AG04449 (cell line): ENCODE measurements around the gene SLC35D2.
"Not testable (repeated sequence)": the region's sequence is repeated elsewhere in the genome, so short reads cannot be mapped to it uniquely, and the experiment has no call there.

Experiments used
- CTCF ChIA-PET: fragments of 350-600 bp; formaldehyde crosslinking; extraction: SDS; loops from one replicate; lab custom pipeline; 2021; ENCODE audit warnings: antibody characterized with exemption; lab: Yijun Ruan, JAX
- POLR2A ChIA-PET: fragments of 400-600, 350-600 bp; formaldehyde crosslinking; extraction: SDS; loops from one replicate; lab custom pipeline; 2020; ENCODE audit warnings: antibody characterized with exemption, inconsistent platforms; lab: Yijun Ruan, JAX
- DNase-seq: peaks from one replicate; pipeline ENCODE4 v3.0.0-alpha.2; 2010; ENCODE audit warnings: low read depth, low spot score
- H3K4me3 ChIP-seq: 2 replicates; pipeline ENCODE4 v1.5.1; 2011; ENCODE audit warnings: low read depth, mild to moderate bottlenecking, control low read depth, low read length
- TF ChIP-seq, protein P1 (sequence below): IDR thresholded peaks from one replicate; pipeline ENCODE4 v1.5.1; 2011; ENCODE audit warnings: mild to moderate bottlenecking, moderate library complexity, low read length, control low read depth, inconsistent platforms; ENCODE audit not compliant: insufficient read depth; ENCODE audit errors: missing control alignments

The SLC35D2 gene

DNA sequence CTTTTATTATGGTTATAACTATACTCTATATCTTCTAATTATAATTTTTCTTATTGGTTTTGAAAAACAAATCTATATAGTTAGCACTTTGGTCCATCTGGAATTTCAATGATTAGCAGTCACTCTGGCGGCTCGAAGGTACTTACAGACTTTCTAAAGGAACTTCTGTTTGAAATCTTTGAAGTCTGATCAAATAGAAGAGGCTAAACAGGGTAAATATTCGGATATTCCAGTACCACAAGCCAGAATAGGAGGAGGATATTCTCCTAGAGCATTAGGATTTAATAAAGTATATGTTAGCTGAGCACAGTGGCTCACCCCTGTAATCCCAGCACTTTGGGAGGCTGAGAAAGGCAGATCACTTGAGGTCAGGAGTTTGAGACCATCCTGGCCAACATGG, 42.8 kb downstream of the SLC35D2 start:
- CTCF ChIA-PET = no interaction called here
- TF ChIP-seq, protein P1, sequence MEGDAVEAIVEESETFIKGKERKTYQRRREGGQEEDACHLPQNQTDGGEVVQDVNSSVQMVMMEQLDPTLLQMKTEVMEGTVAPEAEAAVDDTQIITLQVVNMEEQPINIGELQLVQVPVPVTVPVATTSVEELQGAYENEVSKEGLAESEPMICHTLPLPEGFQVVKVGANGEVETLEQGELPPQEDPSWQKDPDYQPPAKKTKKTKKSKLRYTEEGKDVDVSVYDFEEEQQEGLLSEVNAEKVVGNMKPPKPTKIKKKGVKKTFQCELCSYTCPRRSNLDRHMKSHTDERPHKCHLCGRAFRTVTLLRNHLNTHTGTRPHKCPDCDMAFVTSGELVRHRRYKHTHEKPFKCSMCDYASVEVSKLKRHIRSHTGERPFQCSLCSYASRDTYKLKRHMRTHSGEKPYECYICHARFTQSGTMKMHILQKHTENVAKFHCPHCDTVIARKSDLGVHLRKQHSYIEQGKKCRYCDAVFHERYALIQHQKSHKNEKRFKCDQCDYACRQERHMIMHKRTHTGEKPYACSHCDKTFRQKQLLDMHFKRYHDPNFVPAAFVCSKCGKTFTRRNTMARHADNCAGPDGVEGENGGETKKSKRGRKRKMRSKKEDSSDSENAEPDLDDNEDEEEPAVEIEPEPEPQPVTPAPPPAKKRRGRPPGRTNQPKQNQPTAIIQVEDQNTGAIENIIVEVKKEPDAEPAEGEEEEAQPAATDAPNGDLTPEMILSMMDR = no peak
- H3K4me3 ChIP-seq = no peak overlapping the region
- no peak for DNase-seq
- POLR2A ChIA-PET = interaction anchor here (0.6 kb wide), 1 partner anchor 15 kb away, joined by 3 read pairs; no protein-coding TSS in a partner anchor

DNA sequence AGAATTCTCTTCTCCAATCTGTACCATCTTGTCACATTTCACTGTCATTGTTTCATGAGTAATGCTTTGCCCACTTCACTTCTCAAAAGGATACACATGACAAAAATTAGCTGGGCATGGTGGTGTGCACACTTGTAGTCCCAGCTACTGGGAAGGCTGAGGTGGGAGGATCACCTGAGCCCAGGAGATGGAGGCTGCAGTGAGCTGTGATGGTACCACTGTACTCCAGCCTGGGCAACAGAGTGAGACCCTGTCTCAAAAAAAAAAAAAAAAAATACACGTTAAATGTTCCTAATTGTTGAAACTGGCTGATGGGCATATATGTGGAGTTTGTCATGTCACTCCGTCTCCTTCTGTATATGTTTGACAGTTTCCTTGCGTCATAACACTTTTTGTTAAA, 45.2 kb downstream of the SLC35D2 start:
- CTCF ChIA-PET = interaction anchor here (0.6 to 3.2 kb wide), 4 partner anchors 11 to 106 kb away, joined by 3 to 21 read pairs (median 3); no protein-coding TSS in a partner anchor
- TF ChIP-seq, protein P1 = no peak
- no peak for DNase-seq
- POLR2A ChIA-PET = no interaction called here
- H3K4me3 ChIP-seq = no peak overlapping the region

DNA sequence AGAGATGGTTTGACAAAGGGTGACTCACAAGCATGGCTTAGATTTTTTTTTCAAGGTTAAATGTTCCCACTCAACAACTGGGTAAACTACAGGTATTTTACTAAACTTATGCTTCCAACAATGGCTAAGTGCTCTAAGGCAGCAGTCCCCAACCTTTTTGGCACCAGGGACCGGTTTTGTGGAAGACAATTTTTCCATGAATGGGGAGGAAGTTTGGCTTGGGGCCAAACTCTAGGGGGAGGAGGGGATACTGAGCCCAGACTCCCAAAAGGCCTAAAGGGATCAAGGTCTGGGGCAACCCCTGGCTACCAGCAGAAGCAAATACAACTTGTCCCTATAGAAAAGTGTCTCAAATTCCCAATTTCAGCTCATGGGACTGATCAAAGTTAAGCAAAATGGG, 49.6 kb downstream of the SLC35D2 start:
- no peak overlapping the region for H3K4me3 ChIP-seq
- ChIA-PET CTCF (no interaction called here), POLR2A (no interaction called here)
- no peak for DNase-seq
- TF ChIP-seq, protein P1 = no peak

DNA sequence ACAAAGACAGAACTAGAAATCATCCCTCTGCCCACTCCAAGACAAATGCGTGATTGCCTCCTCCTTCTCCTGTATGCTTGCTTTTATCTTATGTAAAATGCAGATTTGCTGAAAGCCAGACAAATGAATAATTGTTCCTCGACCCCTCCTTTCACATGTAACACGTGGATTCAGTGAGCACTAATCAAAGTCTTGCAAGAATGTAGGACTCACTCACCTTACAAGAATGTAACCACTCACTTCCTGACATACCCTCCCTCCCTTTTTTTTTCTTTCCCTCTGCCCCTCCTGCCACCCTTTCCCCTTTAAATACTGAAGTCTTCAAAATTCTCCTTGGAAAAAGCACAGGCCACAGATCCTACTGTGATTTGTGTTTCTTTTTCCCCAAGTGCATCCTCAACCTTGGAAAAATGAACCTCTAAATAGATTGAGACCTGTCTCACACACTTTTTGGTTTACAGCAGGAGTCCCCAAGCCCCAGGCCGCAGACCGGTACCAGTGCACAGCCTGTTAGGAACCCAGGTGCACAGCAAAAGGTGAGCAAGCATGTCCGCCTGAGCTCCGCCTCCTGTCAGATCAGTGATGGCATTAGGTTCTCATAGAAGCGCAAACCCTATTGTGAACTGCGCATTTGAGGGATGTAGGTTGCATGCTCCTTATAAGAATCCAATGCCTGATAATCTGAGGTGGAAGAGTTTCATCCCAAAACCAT, 52.1 kb downstream of the SLC35D2 start:
- no peak overlapping the region for H3K4me3 ChIP-seq
- TF ChIP-seq, protein P1 = no peak
- ChIA-PET CTCF (interaction anchor here (0.6 to 9.1 kb wide), 5 partner anchors 14 to 355 kb away, joined by 3 to 190 read pairs (median 5); no protein-coding TSS in a partner anchor), POLR2A (no interaction called here)
- DNase-seq = no peak

DNA sequence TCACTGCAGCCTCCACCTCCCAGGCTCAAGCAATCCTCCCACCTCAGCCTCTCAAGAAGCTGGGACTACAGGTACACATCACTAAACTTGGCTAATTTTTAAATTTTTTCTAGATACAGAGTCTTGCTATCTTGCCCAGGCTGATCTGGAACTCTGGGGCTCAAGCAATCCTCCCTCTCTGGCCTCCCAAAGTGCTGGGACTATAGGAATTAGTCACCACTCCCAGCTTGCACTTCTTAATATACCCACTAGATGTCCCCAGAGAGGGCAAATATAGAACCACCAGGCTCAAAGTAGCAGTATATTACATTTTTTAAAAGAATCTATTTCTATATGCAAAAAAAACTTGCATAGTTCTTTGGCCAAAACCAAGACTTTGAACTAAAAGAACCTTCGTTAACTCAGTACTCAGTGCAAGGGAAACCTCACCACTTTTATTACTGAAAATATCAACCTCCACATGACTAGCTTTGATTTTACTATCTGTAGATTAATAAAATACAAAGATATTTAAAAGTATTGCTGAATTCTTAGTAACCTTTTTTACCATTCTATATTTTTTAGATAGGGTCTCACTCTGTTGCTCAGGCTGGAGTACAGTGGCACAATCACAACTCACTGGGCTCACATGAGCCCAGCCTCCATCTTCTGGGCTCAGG, 55.7 kb downstream of the SLC35D2 start:
- H3K4me3 ChIP-seq = no peak overlapping the region
- TF ChIP-seq, protein P1 = peak; percentile 51
- DNase-seq = peak; percentile 3
- POLR2A ChIA-PET = no interaction called here
- CTCF ChIA-PET = interaction anchor here (0.5 to 9.1 kb wide), 28 partner anchors 10 to 1148 kb away, joined by 3 to 190 read pairs (median 4); partner anchors contain the start of genes PRXL2C and SLC35D2

DNA sequence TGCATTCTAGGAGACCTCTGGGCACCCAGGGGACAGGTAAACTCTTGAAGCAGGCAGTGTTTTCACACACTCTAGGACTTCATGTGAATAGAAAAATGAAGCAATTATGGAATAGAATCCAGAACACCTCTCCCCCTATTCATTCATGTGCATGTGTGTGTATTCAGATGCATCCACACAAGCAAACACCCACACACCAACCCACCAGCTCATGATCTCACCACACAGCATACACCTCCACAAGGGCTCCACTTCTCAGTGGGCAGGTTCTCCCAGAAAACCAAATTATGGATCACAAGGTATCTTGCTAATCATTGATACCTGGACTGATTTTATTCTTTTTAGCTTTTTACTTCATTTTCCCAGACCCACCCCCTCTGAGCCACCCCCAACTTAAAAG, 60.3 kb downstream of the SLC35D2 start:
- no peak for DNase-seq
- ChIA-PET POLR2A (no interaction called here), CTCF (interaction anchor here (0.9 to 9.1 kb wide), 2 partner anchors 8 to 344 kb away, joined by 3 to 190 read pairs; no protein-coding TSS in a partner anchor)
- TF ChIP-seq, protein P1 = no peak
- H3K4me3 ChIP-seq = no peak overlapping the region

DNA sequence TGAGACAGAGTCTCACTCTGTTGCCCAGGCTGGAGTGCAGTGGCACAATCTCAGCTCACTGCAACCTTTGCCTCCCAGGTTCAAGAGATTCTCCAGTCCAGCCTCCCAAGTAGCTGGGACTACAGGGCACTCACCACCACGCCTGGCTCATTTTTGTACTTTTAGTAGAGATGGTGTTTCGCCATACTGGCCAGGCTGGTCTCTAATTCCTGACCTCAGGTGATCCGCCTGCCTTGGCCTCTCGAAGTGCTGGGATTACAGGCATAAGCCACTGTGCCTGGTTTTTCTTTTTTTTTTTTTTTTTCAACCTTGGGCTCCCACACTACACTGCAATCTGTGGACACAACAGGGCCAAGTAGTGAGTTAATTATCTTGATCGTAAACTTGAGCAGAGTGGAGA, 60.8 kb downstream of the SLC35D2 start:
- H3K4me3 ChIP-seq, DNase-seq: not testable (repeated sequence)
- ChIA-PET CTCF (interaction anchor here (0.6 to 9.1 kb wide), 2 partner anchors 109 to 345 kb away, joined by 3 to 190 read pairs; no protein-coding TSS in a partner anchor), POLR2A (interaction anchor here (0.6 kb wide), 1 partner anchor 130 kb away, joined by 4 read pairs; no protein-coding TSS in a partner anchor)

DNA sequence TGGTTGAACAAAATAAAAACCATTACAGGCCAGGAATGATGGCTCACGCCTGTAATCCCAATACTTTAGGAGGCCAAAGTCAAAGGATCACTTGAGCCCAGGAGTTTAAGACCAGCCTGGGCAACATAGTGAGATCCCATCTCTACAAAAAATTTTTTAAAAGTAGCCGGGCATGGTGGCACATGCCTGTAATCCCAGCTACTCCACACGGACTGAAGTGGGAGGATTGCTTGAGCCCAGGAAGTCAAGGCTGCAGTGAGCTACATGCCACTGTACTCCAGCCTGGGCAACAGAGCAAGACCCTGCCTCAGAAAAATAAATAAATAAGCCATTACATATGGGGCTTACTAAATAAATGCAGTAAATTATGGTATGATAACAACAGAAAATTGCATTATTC, 61.3 kb downstream of the SLC35D2 start:
- ChIA-PET CTCF (interaction anchor here (0.6 to 9.1 kb wide), 2 partner anchors 108 to 345 kb away, joined by 3 to 190 read pairs; no protein-coding TSS in a partner anchor), POLR2A (interaction anchor here (0.6 kb wide), 1 partner anchor 130 kb away, joined by 4 read pairs; no protein-coding TSS in a partner anchor)
- H3K4me3 ChIP-seq, DNase-seq: not testable (repeated sequence)
